SH-SY5Y (cell line): ENCODE results near the gene LCT.

Experiments used
- GATA2 ChIP-seq: IDR thresholded peaks from 2 replicates; pipeline ENCODE4 v1.6.1; 2011; ENCODE audit warnings: mild to moderate bottlenecking, low read depth, low read length
- GATA3 ChIP-seq: IDR thresholded peaks from 2 replicates; pipeline ENCODE4 v1.6.1; 2011; ENCODE audit warnings: low read depth, mild to moderate bottlenecking, low read length, moderate library complexity

Gene LCT

DNA sequence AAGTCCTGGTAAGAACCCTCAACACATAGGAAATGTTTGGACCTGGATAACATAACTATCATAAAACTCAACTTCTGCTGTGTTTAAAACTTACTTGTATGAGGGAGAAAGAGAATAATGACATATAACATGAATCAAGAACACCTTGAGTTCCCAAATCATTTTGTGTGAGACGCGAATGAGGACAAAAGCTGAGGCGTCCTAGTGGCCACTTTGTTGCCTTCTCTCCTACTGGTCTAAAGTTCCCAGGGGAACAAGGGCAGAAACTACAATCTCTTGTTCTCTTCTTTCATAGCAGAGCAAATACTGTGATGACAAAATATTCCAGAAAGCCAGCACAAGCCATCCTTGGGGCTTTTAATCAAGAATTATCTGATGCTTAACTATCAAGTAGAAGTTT, 8.3 kb upstream of the LCT start:
- no peak for TF ChIP-seq GATA2
- no peak for TF ChIP-seq GATA3

DNA sequence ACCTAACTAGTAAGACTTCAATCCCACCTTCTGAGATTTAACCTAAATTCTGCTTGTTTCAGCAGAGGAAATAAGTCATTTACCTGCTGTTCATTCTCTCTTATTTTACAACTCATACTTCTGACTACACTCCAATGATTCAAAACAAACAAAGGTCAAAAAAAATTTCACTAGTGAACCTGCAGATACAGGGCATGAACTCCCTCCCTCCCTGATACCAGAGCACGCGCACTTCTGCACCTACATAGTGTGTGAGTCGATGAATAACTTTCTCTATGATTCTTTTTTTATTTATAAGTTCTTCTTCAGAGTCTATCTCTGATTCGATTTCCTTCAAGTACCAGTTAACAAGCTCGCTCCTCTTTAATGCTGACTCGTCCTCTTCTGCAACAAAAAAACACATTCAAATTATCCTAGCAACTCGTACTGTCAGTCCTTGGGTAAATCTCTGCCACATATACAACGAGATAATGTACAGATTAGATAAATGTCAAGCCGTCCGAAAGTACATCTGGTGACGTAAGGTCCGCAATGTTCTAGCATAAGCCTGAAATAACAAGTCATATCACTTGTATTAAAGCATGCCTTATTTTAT, 7.4 kb upstream of the LCT start:
- TF ChIP-seq GATA2 (no peak), GATA3 (no peak)

DNA sequence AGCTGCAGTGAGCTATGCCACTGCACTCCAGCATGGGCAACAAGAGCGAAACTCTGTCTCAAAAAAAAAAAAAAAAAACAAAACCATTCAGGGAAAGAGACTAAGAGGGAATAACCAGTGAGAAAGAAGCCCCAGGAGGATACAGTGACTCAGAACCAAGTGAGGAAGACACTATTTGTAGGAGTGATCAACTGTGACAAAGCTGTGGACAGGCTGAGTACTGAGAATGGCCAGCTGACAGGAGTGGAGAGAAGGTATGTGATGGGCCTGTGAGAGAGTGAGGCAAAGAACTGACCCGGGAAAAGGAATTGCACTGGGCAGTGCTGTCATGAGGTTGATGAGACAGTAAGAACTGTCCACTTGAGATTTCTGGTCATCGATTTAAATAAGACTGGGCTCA, 6.7 kb upstream of the LCT start:
- TF ChIP-seq GATA2 (no peak), GATA3 (no peak)

DNA sequence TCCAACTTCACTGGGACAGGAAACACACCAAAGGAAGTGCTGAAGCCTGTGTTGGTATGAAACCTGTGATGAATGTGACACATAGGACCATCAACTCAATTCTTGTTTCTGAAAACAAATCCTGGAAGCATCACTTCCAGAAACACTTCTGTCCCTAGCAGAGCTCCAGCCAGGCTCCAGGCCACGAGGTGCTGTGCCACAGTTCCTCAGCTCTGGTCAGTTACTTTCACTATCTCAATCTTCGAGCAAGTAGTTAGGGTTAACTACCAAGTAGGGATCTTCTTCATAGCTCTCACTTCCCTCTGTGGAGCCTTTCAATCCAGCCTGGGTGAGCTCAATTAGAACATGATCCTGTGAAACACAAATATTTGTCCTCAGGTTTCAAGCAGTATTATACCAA, 3.6 kb upstream of the LCT start:
- TF ChIP-seq GATA3 (no peak), GATA2 (no peak)

DNA sequence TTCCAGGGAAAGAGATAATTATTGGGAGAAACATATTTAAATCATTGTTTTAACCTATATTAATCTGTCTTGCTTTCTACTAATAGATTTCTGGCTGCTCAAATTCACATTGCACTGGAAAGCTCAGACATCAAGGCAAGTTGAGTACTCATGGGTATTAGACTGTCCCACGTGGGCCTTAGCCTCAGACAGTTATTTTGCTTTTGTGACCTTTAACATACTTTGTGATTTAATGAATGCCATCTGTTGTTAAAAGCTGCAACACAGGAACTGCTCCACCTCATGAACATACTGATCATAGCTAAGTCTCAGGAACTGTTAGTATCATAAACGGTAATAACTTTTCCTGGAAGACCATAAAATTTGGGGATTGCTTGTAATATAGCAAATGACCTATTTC, 2.7 kb upstream of the LCT start:
- TF ChIP-seq GATA3 (no peak), GATA2 (no peak)

DNA sequence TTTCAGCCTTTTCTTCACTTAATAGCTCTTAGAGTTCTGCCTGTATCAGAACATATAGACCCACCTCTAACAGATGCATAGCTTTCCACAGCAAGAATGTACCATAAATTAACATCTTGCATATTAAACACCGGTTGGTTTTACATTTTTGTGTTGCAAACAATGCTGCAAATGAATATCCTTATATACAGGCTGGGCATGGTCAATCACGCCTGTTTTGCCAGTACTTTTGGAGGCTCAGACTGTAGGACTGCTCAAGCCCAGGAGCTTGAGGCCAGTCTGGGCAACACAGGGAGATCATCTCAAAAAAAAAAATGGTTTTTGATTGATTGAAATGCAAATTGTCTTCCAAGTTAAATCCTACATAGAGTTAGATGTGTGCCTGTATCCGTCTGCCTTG, 1.5 kb upstream of the LCT start:
- TF ChIP-seq GATA2 (no peak), GATA3 (no peak)

DNA sequence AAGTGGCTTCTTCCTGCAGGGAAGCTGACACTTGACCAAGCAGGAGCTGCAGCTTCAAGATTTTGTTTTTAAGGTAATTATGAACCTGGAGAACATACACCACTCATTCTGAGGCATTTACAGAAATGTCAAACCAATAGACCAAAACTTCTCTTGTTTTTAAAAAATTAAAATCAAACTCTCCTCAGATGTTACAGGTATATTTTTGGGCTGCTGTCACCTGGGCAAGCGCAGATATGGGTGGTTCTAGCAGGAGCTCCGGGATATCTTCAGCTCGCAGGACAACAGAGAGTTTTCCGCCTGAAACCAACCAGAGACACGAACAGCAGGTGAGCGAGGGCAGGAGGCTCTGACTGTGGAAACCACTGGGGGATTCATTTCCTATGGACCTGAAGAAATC, 4.1 kb downstream of the LCT start:
- TF ChIP-seq GATA3 (no peak), GATA2 (no peak)

DNA sequence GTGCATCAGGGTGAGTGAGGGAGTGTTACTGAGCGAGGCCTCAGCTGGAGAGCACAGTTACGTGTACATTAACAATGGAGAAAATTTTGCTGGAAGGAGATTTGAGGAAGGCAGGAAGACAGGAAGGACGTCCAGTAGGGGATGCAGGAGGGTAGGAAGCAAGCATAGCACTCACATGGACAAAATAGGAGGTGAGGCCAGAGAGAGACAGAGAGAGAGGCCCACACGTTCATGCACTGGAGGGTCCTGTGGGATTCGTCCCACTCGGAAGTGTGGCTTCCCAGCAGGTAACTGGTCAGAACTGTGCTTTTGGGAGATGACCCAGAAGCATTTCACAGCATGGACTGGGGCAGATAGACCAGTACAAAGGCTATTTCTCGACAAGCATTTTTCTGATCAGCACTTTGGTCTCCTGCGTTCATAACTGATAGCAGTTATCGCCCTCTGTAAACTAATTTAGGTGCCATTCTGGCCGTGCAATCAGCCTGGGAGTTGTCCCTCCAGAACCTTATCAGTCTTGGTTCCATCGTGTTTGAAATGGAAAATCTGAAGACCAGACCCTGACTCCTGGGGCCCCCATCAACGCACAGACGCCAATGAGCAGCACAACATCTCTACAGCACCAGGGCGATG, 5.7 kb downstream of the LCT start:
- TF ChIP-seq GATA3 (no peak), GATA2 (no peak)

DNA sequence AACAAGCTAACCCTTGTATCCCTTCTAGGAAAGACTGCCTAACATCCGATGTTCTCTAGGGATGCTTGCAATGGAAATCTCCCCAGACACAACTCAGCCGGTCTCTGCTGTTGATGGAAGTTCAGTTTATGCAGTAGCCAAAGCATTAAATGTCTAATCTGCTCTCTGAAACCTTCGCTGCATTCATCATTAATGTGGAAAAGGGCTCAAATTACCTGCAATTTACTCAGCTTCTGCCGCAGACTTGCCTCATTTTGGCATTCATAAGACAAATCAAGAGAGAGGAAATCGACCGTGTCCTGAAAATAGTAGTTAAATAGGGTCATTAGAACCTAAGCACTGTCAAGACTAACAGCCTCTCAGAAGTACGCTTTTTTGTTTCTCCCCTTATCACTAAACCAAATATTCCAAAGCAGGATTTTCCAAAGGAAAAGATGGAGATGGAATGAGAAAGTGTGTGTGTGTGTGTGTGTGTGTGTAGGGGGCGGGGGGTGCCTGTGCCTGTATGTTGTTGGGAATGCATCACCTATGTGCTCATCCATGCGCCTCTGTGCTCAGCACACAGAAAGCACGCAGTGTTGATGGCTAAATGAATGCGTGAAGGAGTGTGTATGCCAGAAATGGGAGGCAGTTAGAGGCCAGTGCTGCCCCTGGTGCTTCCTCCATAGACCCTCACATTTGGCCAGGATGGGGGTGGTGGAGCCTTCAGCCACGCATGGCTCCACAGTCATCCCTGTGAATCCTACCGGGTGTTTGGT, 7.4 kb downstream of the LCT start:
- TF ChIP-seq GATA2 (no peak), GATA3 (no peak)

DNA sequence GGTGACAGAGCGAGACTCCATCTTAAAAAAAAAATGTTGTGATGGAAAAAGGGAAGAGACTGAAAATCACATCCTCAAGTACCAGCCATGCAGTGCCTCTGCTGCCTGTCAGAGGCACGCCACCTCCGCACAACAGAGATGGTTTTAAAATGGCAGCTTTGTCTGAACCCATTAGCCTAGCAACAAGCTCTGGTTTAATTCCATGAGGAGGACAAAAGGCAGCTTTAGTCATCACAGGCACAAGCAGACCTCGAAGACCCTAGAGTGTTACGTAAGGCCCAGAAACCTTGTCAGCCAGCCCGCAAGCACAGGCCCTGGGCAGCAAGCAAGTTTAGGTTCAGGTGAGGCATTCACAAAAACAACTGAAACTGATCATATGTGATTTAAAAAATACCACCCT, 10.4 kb downstream of the LCT start:
- TF ChIP-seq GATA3 (no peak), GATA2 (no peak)

DNA sequence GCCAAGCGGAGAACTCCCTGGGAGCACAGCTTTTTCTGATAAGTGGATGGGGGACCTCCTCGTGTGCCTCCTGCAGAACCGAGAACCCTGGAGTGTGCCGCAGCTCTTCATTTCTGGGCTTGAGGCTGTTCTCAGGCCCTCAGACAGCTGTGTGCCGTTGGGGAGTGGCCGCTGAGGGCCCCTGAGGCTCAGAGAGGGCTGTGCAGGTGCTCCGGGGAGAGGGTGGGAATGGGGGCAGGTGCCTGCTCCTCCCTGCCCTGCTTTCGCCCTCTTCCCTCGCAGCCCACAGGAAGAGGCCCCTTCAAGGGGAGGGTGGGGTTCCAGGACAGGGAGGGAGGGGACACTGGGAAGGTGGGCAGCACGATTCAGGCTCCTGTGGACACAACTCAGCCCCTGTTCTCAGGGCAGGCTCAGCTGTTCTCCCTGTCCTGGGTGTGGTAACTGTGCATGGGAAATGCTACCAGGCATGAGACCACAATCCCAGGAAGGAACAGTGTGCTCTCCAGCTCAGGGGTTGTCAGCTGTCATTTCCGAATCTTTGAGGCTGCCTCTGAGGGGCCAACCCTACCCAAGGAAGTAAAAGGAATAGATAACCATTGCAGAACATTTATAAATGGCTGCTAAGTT, 11.3 kb downstream of the LCT start:
- TF ChIP-seq GATA2 (no peak), GATA3 (no peak)

DNA sequence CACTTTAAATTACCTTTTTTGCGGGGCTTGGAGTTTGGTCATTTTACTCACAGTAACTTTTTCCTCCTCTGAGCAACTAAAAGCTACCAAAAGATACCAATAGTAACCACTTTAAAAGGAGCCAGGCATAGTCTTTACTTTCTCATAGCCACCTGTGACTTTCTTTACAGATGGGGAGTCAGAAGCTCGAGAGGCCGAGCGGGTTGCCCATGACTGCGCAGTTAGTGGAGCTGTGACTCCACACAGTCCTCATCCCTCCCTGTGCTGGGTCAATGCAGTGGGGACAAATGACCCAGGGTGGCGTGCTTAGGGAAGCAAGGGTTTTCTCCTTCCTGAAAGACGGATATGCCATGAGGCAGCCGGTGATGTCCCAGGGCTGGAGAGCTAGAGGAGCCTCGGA, 11.9 kb downstream of the LCT start:
- TF ChIP-seq GATA2 (no peak), GATA3 (no peak)

DNA sequence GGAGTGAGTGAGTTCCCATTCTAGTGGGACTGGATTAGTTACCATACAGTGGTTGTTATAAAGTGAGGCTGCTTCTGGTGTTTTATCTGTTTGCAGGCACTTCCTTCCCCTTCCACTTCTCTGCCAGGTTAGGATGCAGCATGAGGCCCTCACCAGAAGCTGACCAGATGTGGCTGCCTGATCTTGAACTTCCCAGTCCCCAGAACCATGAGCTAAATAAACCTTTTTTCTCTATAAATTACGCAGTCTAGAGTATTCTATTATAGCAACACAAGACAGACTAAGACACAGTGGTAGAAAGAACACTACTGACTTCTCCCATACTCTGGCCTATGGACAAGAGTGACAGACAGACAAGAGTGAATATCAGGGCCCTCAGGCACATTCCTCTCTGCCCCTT, 14.1 kb downstream of the LCT start:
- TF ChIP-seq GATA2 (no peak), GATA3 (no peak)

DNA sequence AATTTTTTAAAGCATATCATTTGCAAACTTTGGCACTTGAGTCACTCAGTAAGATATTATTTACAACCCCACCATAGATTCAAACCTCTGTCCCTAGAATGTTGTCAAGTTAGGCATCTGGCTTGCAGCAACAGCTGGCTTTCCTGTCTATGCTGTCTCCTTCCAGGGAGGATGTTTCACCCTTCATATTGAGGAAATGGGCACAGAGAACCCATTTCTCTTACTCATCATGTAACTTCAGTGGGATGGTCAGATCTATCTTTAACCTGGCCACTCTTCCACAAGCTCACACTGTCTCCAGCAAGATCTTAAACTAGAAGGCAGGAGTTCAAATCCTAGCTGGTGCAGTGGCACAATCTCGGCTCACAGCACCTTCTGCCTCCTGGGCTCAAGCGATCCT, 15.8 kb downstream of the LCT start:
- TF ChIP-seq GATA3 (no peak), GATA2 (no peak)
